Measurements from ENCODE around the gene RBM20.

The RBM20 gene

GRCh38 chr10:110837418-110838171, 193.5 kb downstream of the RBM20 start:
- no peak for DNase-seq (ENCODE audit: low spot score)

GRCh38 chr10:110840225-110840922, 196.2 kb downstream of the RBM20 start:
- DNase-seq (ENCODE audit: low spot score) = no peak

- no peak for DNase-seq (ENCODE audit: low spot score)
These were observed 196.8 kb downstream of the RBM20 start for GRCh38 chr10:110840923-110841428.

- DNase-seq (ENCODE audit: low spot score) = no peak
These were observed 197.7 kb downstream of the RBM20 start for GRCh38 chr10:110841767-110842267.

GRCh38 chr10:110842326-110842904, 198.3 kb downstream of the RBM20 start:
- no peak for DNase-seq (ENCODE audit: low spot score)

GRCh38 chr10:110843031-110843430, 198.9 kb downstream of the RBM20 start:
- DNase-seq (ENCODE audit: low spot score) = no peak

GRCh38 chr10:110843796-110844616, 199.9 kb downstream of the RBM20 start:
- DNase-seq (ENCODE audit: low spot score) = no peak

- DNase-seq (ENCODE audit: low spot score) = no peak
These were observed 200.4 kb downstream of the RBM20 start for GRCh38 chr10:110844617-110844881.

- no peak for DNase-seq (ENCODE audit: low spot score)
These were observed 201.1 kb downstream of the RBM20 start for GRCh38 chr10:110845192-110845755.

GRCh38 chr10:110845756-110846620, 201.9 kb downstream of the RBM20 start:
- no peak for DNase-seq (ENCODE audit: low spot score)

- no peak for DNase-seq (ENCODE audit: low spot score)
These were observed 203.2 kb downstream of the RBM20 start for GRCh38 chr10:110847374-110847773.

- no peak for DNase-seq (ENCODE audit: low spot score)
These were observed 204.0 kb downstream of the RBM20 start for GRCh38 chr10:110848106-110848505.

- no peak for DNase-seq (ENCODE audit: low spot score)
These were observed 206.0 kb downstream of the RBM20 start for GRCh38 chr10:110850099-110850498.

- no peak for DNase-seq (ENCODE audit: low spot score)
These were observed 207.0 kb downstream of the RBM20 start for GRCh38 chr10:110851020-110851612.

- no peak for DNase-seq (ENCODE audit: low spot score)
These were observed 208.2 kb downstream of the RBM20 start for GRCh38 chr10:110852255-110852896.

GRCh38 chr10:110852947-110853346, 208.8 kb downstream of the RBM20 start:
- DNase-seq (ENCODE audit: low spot score) = no peak

- no peak for DNase-seq (ENCODE audit: low spot score)
These were observed 209.9 kb downstream of the RBM20 start for GRCh38 chr10:110853921-110854605.

GRCh38 chr10:110857265-110858171, 213.4 kb downstream of the RBM20 start:
- DNase-seq (ENCODE audit: low spot score) = no peak

Data from RKO (cell line).